ENCODE measurements around the gene KREMEN2. TPM values are rescaled to one million over a fixed set of nuclear protein-coding genes. Genes with fewer than 3 reads are reported as not detected.

KREMEN2 gene
- total and polyA plus RNA-seq, 8 donors = 0.07 to 0.32 (median 0.16) TPM; not detected in 3

DNA sequence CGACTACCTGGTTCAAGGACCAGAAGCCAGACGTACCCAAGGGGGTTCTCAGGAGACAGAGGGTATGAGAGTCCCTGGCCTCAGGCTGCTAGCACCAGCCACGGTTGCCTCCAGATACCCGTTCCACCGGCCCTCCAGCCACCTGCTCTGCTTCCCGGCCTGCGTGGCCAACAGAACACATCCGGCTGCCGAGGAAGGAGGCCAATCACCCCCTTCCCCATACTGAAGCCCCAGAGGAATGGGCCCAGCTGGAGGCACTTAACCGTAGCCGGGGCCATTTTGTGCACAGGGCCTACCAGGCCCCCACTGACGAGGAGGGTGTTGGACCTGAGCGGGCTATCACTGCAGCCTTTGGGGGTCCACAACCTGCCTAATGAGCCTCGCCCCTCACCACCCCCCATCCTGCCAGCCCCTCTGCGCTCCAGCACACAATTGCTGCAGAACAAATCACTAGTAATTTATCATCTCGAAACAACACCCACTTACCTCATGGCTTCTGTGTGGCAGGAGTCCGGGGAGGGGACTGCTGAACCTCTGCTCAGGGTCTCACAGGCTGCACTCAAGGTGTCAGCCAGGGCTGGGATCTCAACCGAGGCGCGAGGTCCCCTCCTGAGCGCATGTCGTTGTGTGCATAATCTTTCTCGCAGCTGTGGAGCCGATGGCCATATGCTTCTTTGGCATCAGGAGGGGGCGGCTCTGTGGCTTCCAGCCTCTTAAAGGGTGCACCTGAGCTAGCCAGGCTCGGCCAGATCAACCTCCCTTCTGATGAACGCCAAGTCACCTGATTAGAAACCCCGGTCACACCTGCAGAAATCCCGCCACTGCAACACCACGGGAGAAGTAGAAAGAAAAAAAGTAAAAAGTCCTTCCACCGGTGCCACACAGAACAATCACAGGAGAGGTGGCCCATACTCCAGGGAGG is 10.1 kb upstream of the KREMEN2 start:
- 30% methylated on average over 31 of the region's 31 CpGs for WGBS, 2 donors
- TF ChIP-seq, protein P1, sequence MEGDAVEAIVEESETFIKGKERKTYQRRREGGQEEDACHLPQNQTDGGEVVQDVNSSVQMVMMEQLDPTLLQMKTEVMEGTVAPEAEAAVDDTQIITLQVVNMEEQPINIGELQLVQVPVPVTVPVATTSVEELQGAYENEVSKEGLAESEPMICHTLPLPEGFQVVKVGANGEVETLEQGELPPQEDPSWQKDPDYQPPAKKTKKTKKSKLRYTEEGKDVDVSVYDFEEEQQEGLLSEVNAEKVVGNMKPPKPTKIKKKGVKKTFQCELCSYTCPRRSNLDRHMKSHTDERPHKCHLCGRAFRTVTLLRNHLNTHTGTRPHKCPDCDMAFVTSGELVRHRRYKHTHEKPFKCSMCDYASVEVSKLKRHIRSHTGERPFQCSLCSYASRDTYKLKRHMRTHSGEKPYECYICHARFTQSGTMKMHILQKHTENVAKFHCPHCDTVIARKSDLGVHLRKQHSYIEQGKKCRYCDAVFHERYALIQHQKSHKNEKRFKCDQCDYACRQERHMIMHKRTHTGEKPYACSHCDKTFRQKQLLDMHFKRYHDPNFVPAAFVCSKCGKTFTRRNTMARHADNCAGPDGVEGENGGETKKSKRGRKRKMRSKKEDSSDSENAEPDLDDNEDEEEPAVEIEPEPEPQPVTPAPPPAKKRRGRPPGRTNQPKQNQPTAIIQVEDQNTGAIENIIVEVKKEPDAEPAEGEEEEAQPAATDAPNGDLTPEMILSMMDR (IDR thresholded peaks at IDR 0.05) = no peak

DNA sequence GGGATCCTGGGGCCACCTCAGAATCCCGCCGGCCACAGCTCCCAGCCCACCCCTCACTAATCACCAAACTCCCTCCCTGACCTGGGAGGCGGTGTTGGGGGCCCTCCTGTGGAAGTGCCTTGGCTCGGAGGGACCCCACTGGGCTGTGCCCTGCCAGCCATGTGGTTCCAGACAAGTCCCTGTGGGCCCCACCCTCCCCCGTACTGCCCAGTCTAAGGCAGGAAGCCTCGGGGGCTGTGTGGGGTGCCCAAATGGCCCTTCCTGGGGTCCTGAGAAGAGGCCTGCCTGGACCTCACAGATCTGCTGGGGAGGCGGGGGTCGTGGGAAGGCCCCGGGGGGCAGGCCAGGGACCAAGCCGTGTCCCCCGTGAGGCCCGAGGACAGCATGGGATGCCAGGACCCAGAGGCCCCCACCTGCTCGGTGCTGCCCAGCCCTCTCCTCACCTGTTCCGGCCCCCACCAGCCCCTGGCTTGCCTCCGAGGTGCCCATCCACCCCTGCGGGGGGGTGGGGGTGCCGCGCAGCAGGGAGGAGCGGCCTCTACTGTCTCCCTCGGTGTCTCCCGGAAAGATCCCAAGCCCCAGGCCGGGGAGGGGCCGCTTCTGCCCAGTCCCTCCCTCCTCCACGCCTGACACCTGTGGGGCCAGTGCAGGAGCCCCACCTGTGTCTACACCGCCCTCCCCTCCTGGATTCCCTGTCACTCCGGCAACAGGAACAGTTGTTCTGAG is 9.3 kb upstream of the KREMEN2 start:
- DNase-seq (peak in 2 of 6 donors; percentile 53 to 80), ATAC-seq (peak in 1 of 4 donors; percentile 9), FAIRE-seq (no peak)
- Histone ChIP-seq H3K4me3 (no peak overlapping the region), H3K4me1 (no peaks in the 10 kb centered on the region), H3K36me3 (no peaks in the 10 kb centered on the region), H3K27ac (no peak overlapping the region), H3K9me3 (no peaks in the 10 kb centered on the region), H3K27me3 (no peaks in the 10 kb centered on the region)
- 47 to 63% methylated on average over 21 to 26 of the region's 26 CpGs for WGBS, 2 donors
- TF ChIP-seq, protein P1 (IDR thresholded peaks at IDR 0.05) = no peak
- intact Hi-C loops (cut with DNase I) = no loop called here

More for the DNA sequence above, 10.1 kb upstream of the KREMEN2 start:
- no peak overlapping the region for H3K4me3 ChIP-seq
- H3K27me3 ChIP-seq = no peaks in the 10 kb centered on the region
- H3K4me1 ChIP-seq = no peaks in the 10 kb centered on the region
- DNase-seq (peak in 2 of 6 donors; percentile 66 to 68), FAIRE-seq (no peak), ATAC-seq (peak in 3 of 4 donors; percentile 32 to 66 (median 61))
- no peaks in the 10 kb centered on the region for H3K36me3 ChIP-seq
- intact Hi-C loops (cut with DNase I) = no loop called here
- H3K9me3 ChIP-seq = no peaks in the 10 kb centered on the region
- H3K27ac ChIP-seq = peak overlapping the region in 1 of 4 donors; percentile 5

DNA sequence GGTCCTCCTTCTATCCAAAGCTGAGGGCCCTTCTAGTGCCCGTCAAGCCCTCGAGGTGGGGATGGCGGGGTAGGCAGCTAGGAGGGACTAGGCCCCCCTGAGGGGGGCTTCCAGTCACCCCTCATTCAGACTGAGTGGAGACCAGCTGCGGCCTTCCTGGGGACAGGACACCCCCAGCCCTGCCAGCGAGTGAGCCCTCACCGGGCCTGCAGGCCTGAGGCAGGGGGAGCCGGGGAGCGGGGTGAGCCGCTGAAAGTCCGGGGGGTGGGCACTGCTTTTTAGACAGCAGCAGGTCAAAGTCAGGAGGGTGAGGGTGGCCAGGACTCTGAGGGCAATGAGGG is 8.7 kb upstream of the KREMEN2 start:
- ATAC-seq = no peak
- WGBS, 2 donors = 74 to 75% methylated on average over 10 of the region's 10 CpGs
- no peaks in the 10 kb centered on the region for H3K36me3 ChIP-seq
- H3K4me1 ChIP-seq = no peaks in the 10 kb centered on the region
- H3K9me3 ChIP-seq = no peaks in the 10 kb centered on the region
- no peak overlapping the region for H3K27ac ChIP-seq
- intact Hi-C loops (cut with DNase I) = no loop called here
- TF ChIP-seq, protein P1 (IDR thresholded peaks at IDR 0.05) = no peak
- H3K27me3 ChIP-seq = no peaks in the 10 kb centered on the region
- FAIRE-seq = no peak
- peak in 1 of 6 donors; percentile 69 for DNase-seq
- no peak overlapping the region for H3K4me3 ChIP-seq

DNA sequence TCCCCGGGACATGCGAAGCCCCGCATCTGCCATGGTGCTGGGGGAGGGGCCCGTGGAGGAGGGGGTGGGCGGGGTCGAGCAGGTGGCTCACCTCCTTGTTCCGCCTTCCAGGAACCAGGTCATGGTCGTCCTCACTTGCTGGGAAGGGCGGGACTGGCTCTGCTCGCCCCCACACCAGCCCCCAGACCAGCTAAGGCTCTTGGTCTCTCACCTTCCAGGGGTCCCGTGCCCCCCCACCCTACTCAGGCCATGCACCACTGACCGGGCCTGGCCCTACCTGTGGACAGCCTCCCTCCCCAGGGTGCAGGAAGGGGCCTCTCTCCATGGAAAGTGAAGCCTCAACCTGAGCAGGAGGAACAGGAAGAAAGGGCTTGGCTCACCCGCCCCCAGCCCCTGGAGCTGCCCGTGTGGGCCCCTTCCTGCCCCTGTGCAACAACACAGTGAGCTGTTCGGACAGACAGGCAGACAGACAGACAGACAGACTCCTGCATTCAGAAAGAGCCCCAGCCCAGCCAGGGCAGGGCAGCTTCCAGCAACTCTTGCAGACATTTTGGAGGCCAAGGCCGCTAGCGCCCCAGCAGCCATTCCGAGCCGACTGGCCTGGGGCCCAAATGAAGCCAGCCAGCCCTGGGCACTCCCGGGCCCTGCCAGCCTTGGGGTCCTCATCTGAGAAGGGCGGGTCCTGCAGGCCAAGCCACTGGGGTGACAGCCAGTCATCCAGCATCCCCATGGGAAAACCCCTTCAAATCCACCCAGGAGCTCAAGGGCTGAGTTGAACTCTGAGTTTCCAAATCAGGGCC is 8.1 kb upstream of the KREMEN2 start:
- FAIRE-seq = no peak
- Histone ChIP-seq H3K27me3 (no peaks in the 10 kb centered on the region), H3K9me3 (no peaks in the 10 kb centered on the region), H3K27ac (no peak overlapping the region), H3K4me1 (no peaks in the 10 kb centered on the region), H3K4me3 (no peak overlapping the region), H3K36me3 (no peaks in the 10 kb centered on the region)
- WGBS, 2 donors = 54 to 59% methylated on average over 17 to 21 of the region's 21 CpGs
- ATAC-seq = no peak
- DNase-seq = peak in 3 of 6 donors; percentile 17 to 69 (median 55)
- TF ChIP-seq, protein P1 (IDR thresholded peaks at IDR 0.05) = no peak
- intact Hi-C loops (cut with DNase I) = no loop called here
